PC-9 (cell line): ENCODE measurements around the gene ZNF777. TPM values are rescaled to one million over a fixed set of nuclear protein-coding genes. Genes with fewer than 3 reads are reported as not detected.
"Not testable (repeated sequence)": the region's sequence is repeated elsewhere in the genome, so short reads cannot be mapped to it uniquely, and the experiment has no call there.

Experiments used
- BruUV-seq: library from RNA; stranded (reverse); fragments of 400-500 nt; replicated peaks from 2 replicates; lab custom pipeline; 2021; lab: Mats Ljungman, UMichigan
- CTCF ChIA-PET: fragments of 300-600 bp; sonication (Branson Sonifier 250); formaldehyde crosslinking; loops from one replicate; lab custom pipeline; 2022; ENCODE audit warnings: antibody characterized with exemption; lab: Charles Lee
- POLR2A ChIA-PET: fragments of 300-600 bp; sonication (Branson Sonifier 250); formaldehyde crosslinking; loops from one replicate; lab custom pipeline; 2022; ENCODE audit warnings: antibody characterized with exemption; ENCODE audit not compliant: unreplicated experiment; lab: Charles Lee
- DNase-seq, 2 experiments: peaks; one replicate each; pipeline versions ENCODE4 v3.0.0 to v3.0.0-alpha.2; 2015 to 2022; ENCODE audit warnings: mixed read lengths in 1 of 2
- H2AFZ ChIP-seq: fragments of 200-600 bp; sonication (generic); 2 replicates; pipeline ENCODE4 v1.8.1; 2017; ENCODE audit warnings: antibody characterized with exemption
- H3F3A ChIP-seq: fragments of 200-600 bp; sonication (generic); 2 replicates; pipeline ENCODE4 v1.8.1; 2017; ENCODE audit warnings: antibody characterized with exemption, mild to moderate bottlenecking, low read depth; ENCODE audit not compliant: insufficient read depth
- H3K27ac ChIP-seq: fragments of 200-600 bp; sonication (generic); 2 replicates; pipeline ENCODE4 v1.6.1; 2016; ENCODE audit warnings: mixed run types
- H3K27me3 ChIP-seq: fragments of 200-600 bp; sonication (generic); 2 replicates; pipeline ENCODE4 v1.6.1; 2016; ENCODE audit warnings: low read depth, mixed run types; ENCODE audit not compliant: insufficient read depth
- H3K36me3 ChIP-seq: fragments of 200-600 bp; sonication (generic); 2 replicates; pipeline ENCODE4 v1.6.1; 2016; ENCODE audit warnings: low read depth, mixed run types
- H3K4me1 ChIP-seq: fragments of 200-600 bp; sonication (generic); replicated peaks from 2 replicates; pipeline ENCODE4 v1.6.1; 2016; ENCODE audit warnings: mixed run types; ENCODE audit not compliant: insufficient read depth
- H3K4me2 ChIP-seq: fragments of 200-600 bp; sonication (generic); 2 replicates; pipeline ENCODE4 v1.6.1; 2017; ENCODE audit warnings: mixed run types
- H3K4me3 ChIP-seq: fragments of 200-600 bp; sonication (generic); 2 replicates; pipeline ENCODE4 v1.6.1; 2016; ENCODE audit warnings: mixed run types
- H3K79me2 ChIP-seq: fragments of 200-600 bp; sonication (generic); 2 replicates; pipeline ENCODE4 v1.6.1; 2017; ENCODE audit warnings: low read depth, mixed run types
- H3K9me2 ChIP-seq: fragments of 200-600 bp; sonication (generic); 2 replicates; pipeline ENCODE4 v1.8.1; 2017; ENCODE audit warnings: mild to moderate bottlenecking; ENCODE audit not compliant: insufficient read depth
- H3K9me3 ChIP-seq: fragments of 200-600 bp; sonication (generic); 2 replicates; pipeline ENCODE4 v1.8.1; 2016; ENCODE audit warnings: low read depth; ENCODE audit not compliant: insufficient read depth
- H4K20me1 ChIP-seq: fragments of 200-600 bp; sonication (generic); 2 replicates; pipeline ENCODE4 v1.8.1; 2017; ENCODE audit not compliant: insufficient read depth
- CTCF ChIP-seq: fragments of 200-600 bp; sonication (generic); conservative IDR thresholded peaks from 2 replicates; pipeline ENCODE4 v1.6.1; 2017; ENCODE audit warnings: mixed run types, antibody characterized with exemption, mild to moderate bottlenecking, moderate library complexity
- EZH2 ChIP-seq: fragments of 200-600 bp; sonication (generic); IDR thresholded peaks from 2 replicates; pipeline ENCODE4 v1.8.0; 2017; ENCODE audit warnings: antibody characterized with exemption, low read depth
- intact Hi-C: fragments of 100-400 bp; cut with micrococcal nuclease; formaldehyde crosslinking; loops from one replicate; pipeline ENCODE4 v1.10.0; 2022; ENCODE audit not compliant: unreplicated experiment
- total RNA-seq: library from RNA; stranded (reverse); gene quantifications from 2 replicates; pipeline ENCODE4 v1.2.3, GENCODE V29; 2021

The ZNF777 gene
- total RNA-seq, 1 experiment from 2014 or later = 13.3 TPM

GRCh38 chr7:149495785-149496641 lies 35.2 kb upstream of the ZNF777 start:
- H3K4me2 ChIP-seq = peak overlapping the region; percentile 96
- BruUV-seq = TSS peak; percentile 46
- CTCF ChIA-PET = interaction anchor here (0.6 to 0.7 kb wide), 3 partner anchors 212 to 237 kb away, joined by 3 read pairs; partner anchors contain the start of gene ZNF783
- intact Hi-C loops = loop anchor here (2.0 to 10.0 kb wide), 9 partner anchors 74 to 531 kb away; partner anchors contain the start of gene ZNF783
- H3K4me3 ChIP-seq = peak overlapping the region; percentile 94
- POLR2A ChIA-PET = interaction anchor here (0.6 to 0.7 kb wide), 2 partner anchors 36 to 474 kb away, joined by 3 to 20 read pairs; no protein-coding TSS in a partner anchor
- H3K4me1 ChIP-seq = peaks cover 17% of the 10 kb centered on the region
- no peaks in the 10 kb centered on the region for H3K27me3 ChIP-seq
- H3K9me3 ChIP-seq = no peaks in the 10 kb centered on the region
- TF ChIP-seq EZH2 (no peak), CTCF (no peak)
- no peaks in the 10 kb centered on the region for H3K9me2 ChIP-seq
- DNase-seq = peak in 1 of 2 experiments; percentile 47
- peaks cover 4% of the 10 kb centered on the region; the same call in 1 of the 2 replicates for H4K20me1 ChIP-seq
- no peak overlapping the region for H2AFZ ChIP-seq
- H3F3A ChIP-seq = no peaks in the 10 kb centered on the region
- H3K27ac ChIP-seq = no peak overlapping the region
- H3K79me2 ChIP-seq = peaks cover 26% of the 10 kb centered on the region
- H3K36me3 ChIP-seq = peaks cover 22% of the 10 kb centered on the region

GRCh38 chr7:149494738-149495368 lies 34.0 kb upstream of the ZNF777 start:
- CTCF ChIA-PET = interaction anchor here (0.6 kb wide), 1 partner anchor 236 kb away, joined by 3 read pairs; no protein-coding TSS in a partner anchor
- Histone ChIP-seq H4K20me1 (peaks cover 4% of the 10 kb centered on the region; the same call in 1 of the 2 replicates), H3K27me3 (no peaks in the 10 kb centered on the region), H3K36me3 (peaks cover 22% of the 10 kb centered on the region), H3K4me3 (no peak overlapping the region), H3K9me2 (no peaks in the 10 kb centered on the region), H2AFZ (no peak overlapping the region), H3K27ac (0 out of 2 replicates have a peak overlapping the region, but pooled peaks have one; percentile 5), H3K9me3 (no peaks in the 10 kb centered on the region), H3K4me2 (peak overlapping the region; percentile 96; the same call in 1 of the 2 replicates), H3K4me1 (peaks cover 17% of the 10 kb centered on the region), H3F3A (no peaks in the 10 kb centered on the region), H3K79me2 (peaks cover 26% of the 10 kb centered on the region)
- intact Hi-C loops = loop anchor here (5.0 to 10.0 kb wide), 6 partner anchors 73 to 530 kb away; no protein-coding TSS in a partner anchor
- DNase-seq = no peak
- BruUV-seq = no TSS peak
- POLR2A ChIA-PET = no interaction called here
- TF ChIP-seq EZH2 (no peak), CTCF (no peak)

- H3K27me3 ChIP-seq, H3F3A ChIP-seq, BruUV-seq, CTCF ChIA-PET, H3K4me3 ChIP-seq, H3K9me2 ChIP-seq, H3K4me2 ChIP-seq, H3K27ac ChIP-seq, POLR2A ChIA-PET, DNase-seq, H3K9me3 ChIP-seq, H4K20me1 ChIP-seq, H2AFZ ChIP-seq: not testable (repeated sequence)
- Histone ChIP-seq H3K36me3 (peaks cover 24% of the 10 kb centered on the region), H3K79me2 (peaks cover 26% of the 10 kb centered on the region), H3K4me1 (peaks cover 17% of the 10 kb centered on the region)
- intact Hi-C loops = loop anchor here (10.0 kb wide), 3 partner anchors 101 to 529 kb away; no protein-coding TSS in a partner anchor
Observed at GRCh38 chr7:149493975-149494374, 33.1 kb upstream of the ZNF777 start.
